SK-N-SH (cell line): ENCODE measurements around the gene TNFSF13. TPM values are rescaled to one million over a fixed set of nuclear protein-coding genes. Genes with fewer than 3 reads are reported as not detected.

Experiments used
- CTCF ChIA-PET: fragments of 300-600, 350-600 bp; formaldehyde crosslinking; extraction: SDS; loops from one replicate; lab custom pipeline; 2021; lab: Yijun Ruan, JAX
- POLR2A ChIA-PET: fragments of 350-600 bp; sonication (Branson Sonifier 250); formaldehyde crosslinking; extraction: SDS; loops from one replicate; lab custom pipeline; 2020; ENCODE audit warnings: antibody characterized with exemption, inconsistent platforms; lab: Yijun Ruan, JAX
- DNase-seq: peaks from one replicate; pipeline ENCODE4 v3.0.0; 2012
- H2AFZ ChIP-seq: fragments of 200-600 bp; sonication (generic); 2 replicates; pipeline ENCODE4 v1.8.1; 2016; ENCODE audit warnings: antibody characterized with exemption, mild to moderate bottlenecking, low read depth
- H3F3A ChIP-seq: fragments of 200-600 bp; sonication (generic); replicated peaks from 2 replicates; pipeline ENCODE3; 2016; ENCODE audit warnings: antibody characterized with exemption, mild to moderate bottlenecking; ENCODE audit not compliant: insufficient read depth
- H3K27ac ChIP-seq, 2 experiments: fragments of 200-500 bp in 1 of 2; fragments of 200-600 bp in 1 of 2; sonication (Bioruptor generic) in 1 of 2; sonication (generic), shearing (Covaris generic) in 1 of 2; 2 replicates each; pipeline versions ENCODE4 v1.5.1 to v1.6.1; 2014 to 2016; ENCODE audit warnings: low read depth in 2 of 2, inconsistent platforms in 1 of 2, low read length in 1 of 2, mild to moderate bottlenecking in 1 of 2, mixed read lengths in 1 of 2
- H3K27me3 ChIP-seq: fragments of 200-600 bp; sonication (generic), shearing (Covaris generic); 2 replicates; pipeline ENCODE4 v1.6.1; 2016; ENCODE audit warnings: mixed run types; ENCODE audit not compliant: insufficient read depth
- H3K36me3 ChIP-seq, 2 experiments: fragments of 200-500 bp in 1 of 2; fragments of 200-600 bp in 1 of 2; sonication (Bioruptor generic) in 1 of 2; sonication (generic) in 1 of 2; replicated peaks in 1 of 2; 2 replicates each; pipeline versions ENCODE3 to v1.5.1; 2014 to 2016; ENCODE audit warnings: low read length in 1 of 2, mild to moderate bottlenecking in 1 of 2; ENCODE audit not compliant: insufficient read depth in 2 of 2, control insufficient read depth in 1 of 2
- H3K4me1 ChIP-seq, 2 experiments: fragments of 200-500 bp in 1 of 2; fragments of 200-600 bp in 1 of 2; sonication (Bioruptor generic) in 1 of 2; sonication (generic), shearing (Covaris generic) in 1 of 2; 2 replicates each; pipeline versions ENCODE4 v1.5.1 to v1.6.1; 2014 to 2016; ENCODE audit warnings: low read depth in 1 of 2, low read length in 1 of 2, mixed run types in 1 of 2; ENCODE audit not compliant: insufficient read depth in 2 of 2, control insufficient read depth in 1 of 2
- H3K4me2 ChIP-seq: fragments of 200-600 bp; sonication (generic), shearing (Covaris generic); 2 replicates; pipeline ENCODE4 v1.6.1; 2017; ENCODE audit warnings: mixed run types
- H3K4me3 ChIP-seq, 2 experiments: fragments of 200-500 bp in 1 of 2; fragments of 200-600 bp in 1 of 2; sonication (Bioruptor generic) in 1 of 2; sonication (generic), shearing (Covaris generic) in 1 of 2; 2 replicates each; pipeline versions ENCODE4 v1.5.1 to v1.8.1; 2014 to 2016; ENCODE audit warnings: low read depth in 2 of 2, inconsistent platforms in 1 of 2, low read length in 1 of 2, mild to moderate bottlenecking in 1 of 2, mixed read lengths in 1 of 2, moderate library complexity in 1 of 2
- H3K79me2 ChIP-seq: fragments of 200-600 bp; sonication (generic); 2 replicates; pipeline ENCODE4 v1.8.1; 2017; ENCODE audit warnings: mild to moderate bottlenecking; ENCODE audit not compliant: insufficient read depth
- H3K9ac ChIP-seq: fragments of 200-600 bp; sonication (generic); 2 replicates; pipeline ENCODE4 v1.6.1; 2017; ENCODE audit warnings: mixed run types
- H3K9me2 ChIP-seq: fragments of 200-600 bp; sonication (generic); 2 replicates; pipeline ENCODE4 v1.6.1; 2017; ENCODE audit warnings: mixed run types
- H3K9me3 ChIP-seq: fragments of 200-600 bp; sonication (generic); 2 replicates; pipeline ENCODE4 v1.6.1; 2017; ENCODE audit warnings: mixed run types, mild to moderate bottlenecking, moderate library complexity
- H4K20me1 ChIP-seq: fragments of 200-600 bp; sonication (generic); 2 replicates; pipeline ENCODE4 v1.6.1; 2017; ENCODE audit warnings: mild to moderate bottlenecking, mixed run types; ENCODE audit not compliant: insufficient read depth
- CHD2 ChIP-seq: fragments of 150-350 bp; IDR thresholded peaks from 2 replicates; pipeline ENCODE4 v1.6.1; 2018; ENCODE audit warnings: low read length; ENCODE audit not compliant: partially characterized antibody
- EP300 ChIP-seq, 2 experiments: IDR thresholded peaks; 2 replicates each; pipeline versions ENCODE4 v1.4.0 to v1.6.1; 2012; ENCODE audit warnings: borderline replicate concordance in 1 of 2, low read depth in 1 of 2, low read length in 1 of 2
- EZH2phosphoT487 ChIP-seq: fragments of 200-600 bp; sonication (generic); IDR thresholded peaks from 2 replicates; pipeline ENCODE4 v1.6.1; 2017; ENCODE audit warnings: low read depth, mixed run types, mild to moderate bottlenecking, antibody characterized with exemption, moderate library complexity, borderline replicate concordance
- FOSL2 ChIP-seq: IDR thresholded peaks from 2 replicates; pipeline ENCODE4 v1.4.0; 2012; ENCODE audit warnings: low read depth, mild to moderate bottlenecking, moderate library complexity, borderline replicate concordance
- GABPA ChIP-seq: IDR thresholded peaks from 2 replicates; pipeline ENCODE4 v1.4.0; 2012; ENCODE audit warnings: low read depth, mild to moderate bottlenecking
- GATA2 ChIP-seq: sonication (generic); formaldehyde crosslinking; IDR thresholded peaks from 2 replicates; pipeline ENCODE4 v1.5.0; 2020; ENCODE audit warnings: mild to moderate bottlenecking, missing genetic modification reagents
- JUND ChIP-seq: IDR thresholded peaks from 2 replicates; pipeline ENCODE4 v1.4.0; 2012
- MXI1 ChIP-seq: IDR thresholded peaks from 2 replicates; pipeline ENCODE4 v1.6.1; 2012; ENCODE audit warnings: mild to moderate bottlenecking, low read depth, low read length, improper control_type of control experiment
- NRF1 ChIP-seq: IDR thresholded peaks from 2 replicates; pipeline ENCODE4 v1.6.1; 2012; ENCODE audit warnings: low read depth, mild to moderate bottlenecking, low read length
- POLR2AphosphoS5 ChIP-seq: IDR thresholded peaks from 2 replicates; pipeline ENCODE4 v1.6.1; 2012; ENCODE audit warnings: low read depth, low read length
- RAD21 ChIP-seq: IDR thresholded peaks from 2 replicates; pipeline ENCODE4 v1.6.1; 2012; ENCODE audit warnings: mild to moderate bottlenecking, low read length
- RCOR1 ChIP-seq: fragments of 150-350 bp; IDR thresholded peaks from 2 replicates; pipeline ENCODE4 v1.6.1; 2017; ENCODE audit warnings: antibody characterized with exemption, low read length
- RFX5 ChIP-seq: IDR thresholded peaks from 2 replicates; pipeline ENCODE4 v1.6.1; 2012; ENCODE audit warnings: mild to moderate bottlenecking, improper control_type of control experiment, low read length
- RXRA ChIP-seq: IDR thresholded peaks from 2 replicates; pipeline ENCODE4 v1.4.0; 2012; ENCODE audit warnings: low read depth, mild to moderate bottlenecking, borderline replicate concordance
- SIN3A ChIP-seq: IDR thresholded peaks from 2 replicates; pipeline ENCODE4 v1.6.1; 2012; ENCODE audit warnings: low read depth, mild to moderate bottlenecking, low read length, moderate library complexity, borderline replicate concordance
- TAF1 ChIP-seq: IDR thresholded peaks from 2 replicates; pipeline ENCODE4 v1.6.1; 2012; ENCODE audit warnings: low read depth, mild to moderate bottlenecking, low read length, moderate library complexity, borderline replicate concordance
- TCF12 ChIP-seq: IDR thresholded peaks from 2 replicates; pipeline ENCODE4 v1.4.0; 2012
- TEAD4 ChIP-seq: IDR thresholded peaks from 2 replicates; pipeline ENCODE4 v1.4.0; 2012; ENCODE audit warnings: mild to moderate bottlenecking, borderline replicate concordance; ENCODE audit not compliant: insufficient read depth
- YY1 ChIP-seq: IDR thresholded peaks from 2 replicates; pipeline ENCODE4 v1.4.0; 2012; ENCODE audit warnings: low read depth, mild to moderate bottlenecking
- WGBS: methylation state at CpG from one replicate; pipeline ENCODE4 v1.1.6; 2017; ENCODE audit warnings: low lambda C conversion rate; 5-methylcytosine and 5-hydroxymethylcytosine counted together
- polyA plus RNA-seq, 3 experiments: library from polyadenylated mRNA; depleted of rRNA; stranded (reverse); fragments of >200 nt; gene quantifications; 2 replicates each; pipeline ENCODE4 v1.2.3, GENCODE V29; 2012
- TF ChIP-seq, protein P1 (sequence below): IDR thresholded peaks from 2 replicates; pipeline ENCODE4 v1.6.1; 2012; ENCODE audit warnings: mild to moderate bottlenecking, low read depth, low read length, moderate library complexity

The TNFSF13 gene
- polyA plus RNA-seq, 1 of the 3 experiments (the other 2 are of a cell fraction): 2.1 TPM

DNA sequence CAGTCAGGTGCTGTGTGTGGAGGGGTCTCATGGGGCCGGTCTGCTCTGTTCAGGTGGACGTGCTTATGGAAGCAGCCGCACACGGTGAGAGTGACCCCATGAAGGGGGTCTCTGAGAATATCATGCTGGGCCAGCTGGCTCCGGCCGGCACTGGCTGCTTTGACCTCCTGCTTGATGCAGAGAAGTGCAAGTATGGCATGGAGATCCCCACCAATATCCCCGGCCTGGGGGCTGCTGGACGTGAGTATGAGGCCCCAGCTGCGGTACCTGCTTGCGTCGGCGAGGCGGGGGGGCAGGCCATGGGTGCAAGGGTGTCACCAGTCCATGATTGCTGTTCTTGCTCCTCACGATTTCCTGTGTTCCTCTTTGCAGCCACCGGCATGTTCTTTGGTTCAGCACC lies 46.4 kb upstream of the TNFSF13 start:
- ChIA-PET POLR2A (no interaction called here), CTCF (interaction anchor here (11.6 kb wide), 1 partner anchor 46 kb away, joined by 236 read pairs; the partner anchor contains the start of genes SENP3 and TNFSF13)
- Histone ChIP-seq H3K9me3 (no peaks in the 10 kb centered on the region), H3F3A (peaks cover 25% of the 10 kb centered on the region), H3K79me2 (no peaks in the 10 kb centered on the region), H3K9me2 (no peaks in the 10 kb centered on the region), H3K27ac (no peak overlapping the region), H4K20me1 (no peaks in the 10 kb centered on the region), H3K36me3 (peaks cover 23 to 44% of the 10 kb centered on the region in 2 experiments), H3K9ac (no peak overlapping the region), H3K4me1 (no peaks in the 10 kb centered on the region), H3K4me2 (no peak overlapping the region), H3K4me3 (no peak overlapping the region), H2AFZ (no peak overlapping the region), H3K27me3 (no peaks in the 10 kb centered on the region)
- 95% methylated on average over 8 of the region's 15 CpGs for WGBS
- no peak for TF ChIP-seq JUND
- no peak for TF ChIP-seq FOSL2
- no peak for TF ChIP-seq EP300 (IDR thresholded peaks at IDR 0.05; ENCODE audit: borderline replicate concordance in 1 of 2, low read depth in 1 of 2, low read length in 1 of 2)
- no peak for TF ChIP-seq TAF1
- no peak for TF ChIP-seq RXRA
- no peak for TF ChIP-seq TEAD4
- no peak for TF ChIP-seq SIN3A
- TF ChIP-seq RCOR1: no peak
- no peak for TF ChIP-seq RAD21
- no peak for TF ChIP-seq CHD2
- TF ChIP-seq MXI1: no peak
- no peak for TF ChIP-seq GABPA
- TF ChIP-seq NRF1: no peak
- no peak for TF ChIP-seq POLR2AphosphoS5
- TF ChIP-seq RFX5: no peak
- no peak for TF ChIP-seq GATA2
- no peak for TF ChIP-seq TCF12
- TF ChIP-seq EZH2phosphoT487: no peak
- TF ChIP-seq YY1: no peak
- TF ChIP-seq, protein P1, sequence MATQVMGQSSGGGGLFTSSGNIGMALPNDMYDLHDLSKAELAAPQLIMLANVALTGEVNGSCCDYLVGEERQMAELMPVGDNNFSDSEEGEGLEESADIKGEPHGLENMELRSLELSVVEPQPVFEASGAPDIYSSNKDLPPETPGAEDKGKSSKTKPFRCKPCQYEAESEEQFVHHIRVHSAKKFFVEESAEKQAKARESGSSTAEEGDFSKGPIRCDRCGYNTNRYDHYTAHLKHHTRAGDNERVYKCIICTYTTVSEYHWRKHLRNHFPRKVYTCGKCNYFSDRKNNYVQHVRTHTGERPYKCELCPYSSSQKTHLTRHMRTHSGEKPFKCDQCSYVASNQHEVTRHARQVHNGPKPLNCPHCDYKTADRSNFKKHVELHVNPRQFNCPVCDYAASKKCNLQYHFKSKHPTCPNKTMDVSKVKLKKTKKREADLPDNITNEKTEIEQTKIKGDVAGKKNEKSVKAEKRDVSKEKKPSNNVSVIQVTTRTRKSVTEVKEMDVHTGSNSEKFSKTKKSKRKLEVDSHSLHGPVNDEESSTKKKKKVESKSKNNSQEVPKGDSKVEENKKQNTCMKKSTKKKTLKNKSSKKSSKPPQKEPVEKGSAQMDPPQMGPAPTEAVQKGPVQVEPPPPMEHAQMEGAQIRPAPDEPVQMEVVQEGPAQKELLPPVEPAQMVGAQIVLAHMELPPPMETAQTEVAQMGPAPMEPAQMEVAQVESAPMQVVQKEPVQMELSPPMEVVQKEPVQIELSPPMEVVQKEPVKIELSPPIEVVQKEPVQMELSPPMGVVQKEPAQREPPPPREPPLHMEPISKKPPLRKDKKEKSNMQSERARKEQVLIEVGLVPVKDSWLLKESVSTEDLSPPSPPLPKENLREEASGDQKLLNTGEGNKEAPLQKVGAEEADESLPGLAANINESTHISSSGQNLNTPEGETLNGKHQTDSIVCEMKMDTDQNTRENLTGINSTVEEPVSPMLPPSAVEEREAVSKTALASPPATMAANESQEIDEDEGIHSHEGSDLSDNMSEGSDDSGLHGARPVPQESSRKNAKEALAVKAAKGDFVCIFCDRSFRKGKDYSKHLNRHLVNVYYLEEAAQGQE: no peak
- no peak for DNase-seq
